Sigmoid colon (tissue), 7 donors: Measurements from ENCODE around the gene CDH7. TPM values are rescaled to one million over a fixed set of nuclear protein-coding genes. Genes with fewer than 3 reads are reported as not detected.

ENCODE experiments used
- DNase-seq: peaks from one replicate; pipeline ENCODE4 v3.0.0-alpha.2; 2019
- H3K27ac ChIP-seq, 4 donors: fragments of 200-600 bp; sonication (generic); one replicate each; pipeline ENCODE4 v1.5.1; 2016 to 2019; ENCODE audit warnings: mild to moderate bottlenecking in 1 of 4
- H3K27me3 ChIP-seq, 3 donors: fragments of 200-600 bp; sonication (generic); one replicate each; pipeline ENCODE4 v1.5.1; 2019; ENCODE audit warnings: mild to moderate bottlenecking in 1 of 3
- H3K36me3 ChIP-seq, 4 donors: fragments of 200-600 bp; sonication (generic); one replicate each; pipeline ENCODE4 v1.5.1; 2016 to 2019
- H3K4me1 ChIP-seq, 4 donors: fragments of 200-600 bp; sonication (generic); one replicate each; pipeline ENCODE4 v1.5.1; 2017 to 2019
- H3K4me3 ChIP-seq, 4 donors: fragments of 200-600 bp; sonication (generic); one replicate each; pipeline ENCODE4 v1.5.1; 2017 to 2019; ENCODE audit warnings: mild to moderate bottlenecking in 2 of 4, moderate library complexity in 1 of 4
- H3K9me3 ChIP-seq, 4 donors: fragments of 200-600 bp in 3 of 4; sonication (generic) in 3 of 4; one replicate each; pipeline versions ENCODE4 v1.5.1 to v1.6.1; 2013 to 2019
- EP300 ChIP-seq, 4 donors: sonication (generic); formaldehyde crosslinking; IDR thresholded peaks; one replicate each; pipeline ENCODE4 v1.6.1; 2017; ENCODE audit warnings: antibody characterized with exemption in 4 of 4
- POLR2A ChIP-seq, 2 donors: fragments of 450-650 bp; IDR thresholded peaks; one replicate each; pipeline ENCODE4 v1.6.1; 2016; ENCODE audit warnings: antibody characterized with exemption in 2 of 2, mild to moderate bottlenecking in 2 of 2, moderate library complexity in 2 of 2
- POLR2AphosphoS5 ChIP-seq, 4 donors: sonication (generic); formaldehyde crosslinking; IDR thresholded peaks; one replicate each; pipeline ENCODE4 v1.6.1; 2017; ENCODE audit warnings: antibody characterized with exemption in 4 of 4
- WGBS, 2 donors: extraction: QIAGEN DNeasy Blood & Tissue Kit; methylation state at CpG; one replicate each; pipeline ENCODE4 v1.1.7; 2013; 5-methylcytosine and 5-hydroxymethylcytosine counted together
- intact Hi-C: fragments of 100-400 bp; cut with DNase I; formaldehyde crosslinking; loops from one replicate; pipeline ENCODE4 v1.15.1; 2023
- polyA plus RNA-seq, 3 donors: library from polyadenylated mRNA; stranded (reverse); fragments of 200-250 nt; gene quantifications; one replicate each; pipeline ENCODE4 v1.2.3, GENCODE V29; 2013
- total RNA-seq, 4 donors: library from RNA; depleted of rRNA; stranded (reverse); fragments of >200 nt; gene quantifications; one replicate each; pipeline ENCODE4 v1.1.0, GENCODE V29; 2016
- TF ChIP-seq, protein P1 (sequence below), 4 experiments: fragments of 450-650 bp in 3 of 4; fragments of 200-600 bp in 1 of 4; IDR thresholded peaks; one replicate each; pipeline ENCODE4 v1.5.1; 2016 to 2019; ENCODE audit warnings: antibody characterized with exemption in 4 of 4, mild to moderate bottlenecking in 3 of 4, moderate library complexity in 2 of 4
- donor health status: healthy with polysubstance abuse.
- donor health status: Bipolar disorder and iron deficiency.
- donor health status: healthy.

CDH7 gene
- total and polyA plus RNA-seq, 7 donors, result 0.01 TPM; not detected in 6

DNA sequence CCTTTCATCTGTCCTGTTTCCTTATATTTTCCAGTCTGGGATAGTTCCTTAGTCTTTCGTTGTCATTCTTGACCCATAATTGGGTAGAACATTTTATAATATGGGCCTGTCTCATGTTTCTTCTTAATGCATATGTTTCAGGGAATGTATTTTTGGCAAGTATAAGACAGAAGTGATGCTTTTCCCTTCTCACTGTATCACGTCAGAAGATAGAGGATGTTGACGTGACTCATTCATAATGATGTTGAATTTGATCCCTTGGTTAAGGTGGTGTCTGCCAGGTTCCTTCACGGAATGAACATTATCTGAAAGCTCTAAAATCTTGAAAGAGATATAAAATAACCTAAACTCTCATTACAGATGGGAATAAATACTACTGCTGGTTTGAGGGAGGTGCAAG lies 18.8 kb downstream of the CDH7 start:
- Histone ChIP-seq H3K36me3 (no peaks in the 10 kb centered on the region), H3K27me3 (no peaks in the 10 kb centered on the region), H3K4me1 (no peaks in the 10 kb centered on the region), H3K27ac (no peak overlapping the region), H3K4me3 (no peak overlapping the region), H3K9me3 (no peaks in the 10 kb centered on the region)
- no peak for DNase-seq
- TF ChIP-seq POLR2AphosphoS5 (IDR thresholded peaks at IDR 0.05) (no peak), POLR2A (IDR thresholded peaks at IDR 0.05) (no peak)
- WGBS, 2 donors, result 81 to 86% methylated on average over 4 of the region's 4 CpGs
- intact Hi-C loops, result no loop called here

DNA sequence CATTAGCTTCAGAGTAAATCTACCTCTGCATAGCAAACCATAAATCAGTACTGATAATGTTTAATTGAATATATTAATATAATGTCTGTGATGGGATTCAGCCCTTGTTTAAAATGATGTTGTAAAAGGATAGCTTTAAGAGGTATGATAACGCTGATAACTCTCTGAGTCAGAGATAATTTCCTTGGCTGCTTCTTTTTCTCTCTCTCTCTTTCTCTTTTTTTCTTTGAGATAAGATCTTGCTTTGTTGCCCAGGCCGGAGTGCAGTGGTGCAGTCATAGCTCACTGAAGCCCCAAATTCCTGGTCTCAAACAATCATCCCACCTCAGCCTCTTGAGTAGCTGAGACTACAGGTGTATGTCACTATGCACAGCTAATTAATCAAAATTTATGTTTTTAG lies 35.7 kb downstream of the CDH7 start:
- no peaks in the 10 kb centered on the region for H3K9me3 ChIP-seq
- WGBS, 2 donors, result 61 to 72% methylated on average over 2 of the region's 2 CpGs
- H3K4me1 ChIP-seq, result no peaks in the 10 kb centered on the region
- intact Hi-C loops, result no loop called here
- no peak for DNase-seq
- no peak overlapping the region for H3K4me3 ChIP-seq
- H3K27me3 ChIP-seq, result no peaks in the 10 kb centered on the region
- no peaks in the 10 kb centered on the region for H3K36me3 ChIP-seq
- no peak overlapping the region for H3K27ac ChIP-seq
- TF ChIP-seq, protein P1, sequence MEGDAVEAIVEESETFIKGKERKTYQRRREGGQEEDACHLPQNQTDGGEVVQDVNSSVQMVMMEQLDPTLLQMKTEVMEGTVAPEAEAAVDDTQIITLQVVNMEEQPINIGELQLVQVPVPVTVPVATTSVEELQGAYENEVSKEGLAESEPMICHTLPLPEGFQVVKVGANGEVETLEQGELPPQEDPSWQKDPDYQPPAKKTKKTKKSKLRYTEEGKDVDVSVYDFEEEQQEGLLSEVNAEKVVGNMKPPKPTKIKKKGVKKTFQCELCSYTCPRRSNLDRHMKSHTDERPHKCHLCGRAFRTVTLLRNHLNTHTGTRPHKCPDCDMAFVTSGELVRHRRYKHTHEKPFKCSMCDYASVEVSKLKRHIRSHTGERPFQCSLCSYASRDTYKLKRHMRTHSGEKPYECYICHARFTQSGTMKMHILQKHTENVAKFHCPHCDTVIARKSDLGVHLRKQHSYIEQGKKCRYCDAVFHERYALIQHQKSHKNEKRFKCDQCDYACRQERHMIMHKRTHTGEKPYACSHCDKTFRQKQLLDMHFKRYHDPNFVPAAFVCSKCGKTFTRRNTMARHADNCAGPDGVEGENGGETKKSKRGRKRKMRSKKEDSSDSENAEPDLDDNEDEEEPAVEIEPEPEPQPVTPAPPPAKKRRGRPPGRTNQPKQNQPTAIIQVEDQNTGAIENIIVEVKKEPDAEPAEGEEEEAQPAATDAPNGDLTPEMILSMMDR (IDR thresholded peaks at IDR 0.05), result no peak
- no peak for TF ChIP-seq POLR2A (IDR thresholded peaks at IDR 0.05)
- TF ChIP-seq POLR2AphosphoS5 (IDR thresholded peaks at IDR 0.05), result no peak
- no peak for TF ChIP-seq EP300 (IDR thresholded peaks at IDR 0.05)

GRCh38 chr18:65788373-65788772 lies 37.6 kb downstream of the CDH7 start:
- no peaks in the 10 kb centered on the region for H3K27me3 ChIP-seq
- H3K27ac ChIP-seq, result no peak overlapping the region
- H3K9me3 ChIP-seq, result no peaks in the 10 kb centered on the region
- intact Hi-C loops, result no loop called here
- WGBS, 2 donors, result 18 to 54% methylated on average over 4 of the region's 4 CpGs
- TF ChIP-seq, protein P1 (IDR thresholded peaks at IDR 0.05), result no peak
- TF ChIP-seq POLR2AphosphoS5 (IDR thresholded peaks at IDR 0.05) (no peak), POLR2A (IDR thresholded peaks at IDR 0.05) (no peak), EP300 (IDR thresholded peaks at IDR 0.05) (no peak)
- no peak overlapping the region for H3K4me3 ChIP-seq
- no peaks in the 10 kb centered on the region for H3K4me1 ChIP-seq
- H3K36me3 ChIP-seq, result no peaks in the 10 kb centered on the region
- DNase-seq, result no peak

DNA sequence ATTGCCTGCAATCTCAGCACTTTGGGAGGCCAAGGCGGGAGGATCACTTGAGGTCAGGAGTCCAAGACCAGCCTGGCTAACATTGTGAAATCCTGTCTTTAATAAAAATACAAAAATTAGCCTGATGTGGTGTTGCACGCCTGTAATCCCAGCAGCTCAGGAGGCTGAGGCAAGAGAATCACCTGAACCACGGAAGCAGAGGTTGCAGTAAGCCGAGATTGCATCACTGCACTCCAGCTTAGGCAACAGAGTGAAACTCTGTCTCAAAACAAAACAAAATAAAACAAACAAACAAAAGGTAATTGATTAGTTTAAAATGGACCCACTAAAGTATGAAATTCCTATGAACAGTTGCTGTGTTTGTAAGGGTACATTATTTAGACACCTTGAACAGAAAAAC lies 39.8 kb downstream of the CDH7 start:
- Histone ChIP-seq H3K27ac (no peak overlapping the region), H3K27me3 (no peaks in the 10 kb centered on the region), H3K4me1 (no peaks in the 10 kb centered on the region), H3K36me3 (no peaks in the 10 kb centered on the region), H3K9me3 (no peaks in the 10 kb centered on the region), H3K4me3 (no peak overlapping the region)
- intact Hi-C loops, result no loop called here
- TF ChIP-seq POLR2AphosphoS5 (IDR thresholded peaks at IDR 0.05), result no peak
- TF ChIP-seq, protein P1 (IDR thresholded peaks at IDR 0.05), result no peak
- TF ChIP-seq EP300 (IDR thresholded peaks at IDR 0.05), result no peak
- no peak for TF ChIP-seq POLR2A (IDR thresholded peaks at IDR 0.05)
- no peak for DNase-seq
- 93 to 94% methylated on average over 4 of the region's 4 CpGs for WGBS, 2 donors

- no peak for DNase-seq
- intact Hi-C loops, result no loop called here
- Histone ChIP-seq H3K9me3 (no peaks in the 10 kb centered on the region), H3K4me3 (no peak overlapping the region), H3K36me3 (no peaks in the 10 kb centered on the region), H3K27me3 (no peaks in the 10 kb centered on the region), H3K27ac (no peak overlapping the region), H3K4me1 (no peaks in the 10 kb centered on the region)
- WGBS, 2 donors, result 75 to 84% methylated on average over 4 of the region's 4 CpGs
- TF ChIP-seq, protein P1 (IDR thresholded peaks at IDR 0.05), result no peak
- TF ChIP-seq POLR2A (IDR thresholded peaks at IDR 0.05) (no peak), EP300 (IDR thresholded peaks at IDR 0.05) (no peak), POLR2AphosphoS5 (IDR thresholded peaks at IDR 0.05) (no peak)
Measured at GRCh38 chr18:65791719-65792118, 40.9 kb downstream of the CDH7 start.
